ENCODE data around the gene ATP8A1. TPM values are rescaled to one million over a fixed set of nuclear protein-coding genes. Genes with fewer than 3 reads are reported as not detected.

ATP8A1 gene
- total RNA-seq, 1 donor from 2014 or later = 11.6 TPM

- H3K27ac Mint-ChIP-seq = no peak overlapping the region
- no peak for TF ChIP-seq CTCF (conservative IDR thresholded peaks at IDR 0.05)
- H3K9me3 Mint-ChIP-seq = no peaks in the 10 kb centered on the region
- peaks cover 7% of the 10 kb centered on the region for H3K4me1 Mint-ChIP-seq (ENCODE audit: unreplicated experiment)
- no peaks in the 10 kb centered on the region for H3K36me3 Mint-ChIP-seq
- H3K4me3 Mint-ChIP-seq = no peak overlapping the region
- DNase-seq (ENCODE audit: extremely low spot score, unreplicated experiment) = no peak
- H3K27me3 Mint-ChIP-seq = peaks cover 3% of the 10 kb centered on the region
These were observed 19.8 kb downstream of the ATP8A1 start for GRCh38 chr4:42637104-42637503.

GRCh38 chr4:42636645-42636949, 20.3 kb downstream of the ATP8A1 start:
- no peak for DNase-seq (ENCODE audit: extremely low spot score, unreplicated experiment)
- Mint-ChIP-seq H3K36me3 (no peaks in the 10 kb centered on the region), H3K4me1 (ENCODE audit: unreplicated experiment) (peaks cover 7% of the 10 kb centered on the region), H3K27me3 (peaks cover 3% of the 10 kb centered on the region), H3K9me3 (no peaks in the 10 kb centered on the region), H3K4me3 (no peak overlapping the region), H3K27ac (no peak overlapping the region)
- TF ChIP-seq CTCF (conservative IDR thresholded peaks at IDR 0.05) = no peak

GRCh38 chr4:42633605-42634388, 23.1 kb downstream of the ATP8A1 start:
- peaks cover 3% of the 10 kb centered on the region for H3K27me3 Mint-ChIP-seq
- H3K4me3 Mint-ChIP-seq = no peak overlapping the region
- H3K9me3 Mint-ChIP-seq = no peaks in the 10 kb centered on the region
- no peaks in the 10 kb centered on the region for H3K36me3 Mint-ChIP-seq
- H3K4me1 Mint-ChIP-seq (ENCODE audit: unreplicated experiment) = no peaks in the 10 kb centered on the region
- no peak for DNase-seq (ENCODE audit: extremely low spot score, unreplicated experiment)
- no peak for TF ChIP-seq CTCF (conservative IDR thresholded peaks at IDR 0.05)
- no peak overlapping the region for H3K27ac Mint-ChIP-seq

GRCh38 chr4:42632653-42633382, 24.1 kb downstream of the ATP8A1 start:
- Mint-ChIP-seq H3K36me3 (no peaks in the 10 kb centered on the region), H3K27me3 (peaks cover 3% of the 10 kb centered on the region), H3K4me1 (ENCODE audit: unreplicated experiment) (no peaks in the 10 kb centered on the region), H3K9me3 (no peaks in the 10 kb centered on the region), H3K27ac (no peak overlapping the region), H3K4me3 (no peak overlapping the region)
- DNase-seq (ENCODE audit: extremely low spot score, unreplicated experiment) = no peak
- no peak for TF ChIP-seq CTCF (conservative IDR thresholded peaks at IDR 0.05)

- no peaks in the 10 kb centered on the region for H3K27me3 Mint-ChIP-seq
- H3K9me3 Mint-ChIP-seq = no peaks in the 10 kb centered on the region
- no peak for DNase-seq (ENCODE audit: extremely low spot score, unreplicated experiment)
- TF ChIP-seq CTCF (conservative IDR thresholded peaks at IDR 0.05) = no peak
- no peak overlapping the region for H3K4me3 Mint-ChIP-seq
- H3K4me1 Mint-ChIP-seq (ENCODE audit: unreplicated experiment) = no peaks in the 10 kb centered on the region
- H3K36me3 Mint-ChIP-seq = no peaks in the 10 kb centered on the region
- no peak overlapping the region for H3K27ac Mint-ChIP-seq
These were observed 26.0 kb downstream of the ATP8A1 start for GRCh38 chr4:42630908-42631307.

Measured in type B pancreatic cell (in vitro differentiated cells).